B cell (primary cell): ENCODE data around the gene ORC5.

Source experiments
- CTCF ChIP-seq: fragments of 200-600 bp; IDR thresholded peaks from one replicate; pipeline ENCODE4 v1.8.0; 2022; ENCODE audit warnings: antibody characterized with exemption, mild to moderate bottlenecking
- EZH2 ChIP-seq: IDR thresholded peaks from 2 replicates; pipeline ENCODE4 v1.6.1; 2012; ENCODE audit warnings: borderline replicate concordance, low read depth, mild to moderate bottlenecking, moderate library complexity, low read length; ENCODE audit not compliant: insufficient read depth, poor library complexity, severe bottlenecking

GRCh38 chr7:104093127-104093526 lies 114.7 kb downstream of the ORC5 start:
- TF ChIP-seq CTCF (no peak), EZH2 (no peak)
